Ovary (tissue), 9 donors: ENCODE data around the gene CIC. TPM values are rescaled to one million over a fixed set of nuclear protein-coding genes. Genes with fewer than 3 reads are reported as not detected.

Experiments
- DNase-seq, 5 donors: peaks; one replicate each; pipeline ENCODE4 v3.0.0-alpha.2; 2019 to 2020
- H3K27ac ChIP-seq, 2 donors: fragments of 200-600 bp; one replicate each; pipeline versions ENCODE4 v1.5.1 to v1.8.0; 2019 to 2022
- H3K27me3 ChIP-seq: fragments of 200-600 bp; one replicate; pipeline ENCODE4 v1.8.0; 2022
- H3K36me3 ChIP-seq: fragments of 200-600 bp; sonication (generic); one replicate; pipeline ENCODE4 v1.5.1; 2019
- H3K4me1 ChIP-seq: one replicate; pipeline ENCODE4 v1.8.1; 2013; ENCODE audit warnings: mild to moderate bottlenecking, moderate library complexity; ENCODE audit not compliant: insufficient read depth
- H3K4me3 ChIP-seq: fragments of 200-600 bp; sonication (generic); one replicate; pipeline ENCODE4 v1.5.1; 2017
- H3K9me3 ChIP-seq, 2 donors: fragments of 200-600 bp in 1 of 2; sonication (generic) in 1 of 2; one replicate each; pipeline versions ENCODE4 v1.5.1 to v1.8.1; 2013 to 2019; ENCODE audit warnings: mild to moderate bottlenecking in 1 of 2, moderate library complexity in 1 of 2
- CTCF ChIP-seq, 3 donors: fragments of 450-650 bp in 2 of 3; fragments of 200-600 bp in 1 of 3; IDR thresholded peaks; one replicate each; pipeline versions ENCODE4 v1.5.1 to v1.8.0; 2016 to 2022; ENCODE audit warnings: antibody characterized with exemption in 3 of 3, mild to moderate bottlenecking in 1 of 3
- EP300 ChIP-seq: sonication (generic); formaldehyde crosslinking; IDR thresholded peaks from one replicate; pipeline ENCODE4 v1.6.1; 2017; ENCODE audit warnings: antibody characterized with exemption
- POLR2A ChIP-seq: fragments of 450-650 bp; IDR thresholded peaks from one replicate; pipeline ENCODE4 v1.6.1; 2017; ENCODE audit warnings: antibody characterized with exemption, mild to moderate bottlenecking, moderate library complexity
- WGBS, 3 donors: extraction: QIAGEN DNeasy Blood & Tissue Kit in 1 of 3; methylation state at CpG; one replicate each; pipeline versions ENCODE4 v1.1.5 to v1.1.7; 2013 to 2017; 5-methylcytosine and 5-hydroxymethylcytosine counted together
- intact Hi-C, 4 donors: fragments of 100-400 bp; cut with DNase I; formaldehyde crosslinking; loops; one replicate each; pipeline versions ENCODE4 v1.11.0 to v1.15.1; 2022 to 2023
- polyA plus RNA-seq, 2 donors: library from polyadenylated mRNA; stranded (reverse); fragments of 200-250 nt in 1 of 2; fragments of 350-450 nt in 1 of 2; fragmentation: Illumina TruSeq in 1 of 2; extraction: RNeasy Lipid Tissue Mini Kit (QIAGEN cat#74804) in 1 of 2; gene quantifications; one replicate each; pipeline ENCODE4 v1.2.3, GENCODE V29; 2013 to 2014
- total RNA-seq, 7 donors: library from RNA; depleted of rRNA in 2 of 7; stranded (reverse); fragments of >200 nt in 2 of 7; fragmentation: NEBNext Ultra II Directional in 3 of 7; extraction: Animal tissue kit (Norgen Biotek cat#: 25700) in 3 of 7; gene quantifications; one replicate each; pipeline versions ENCODE4 v1.1.0 to v1.2.4, GENCODE V29; 2016 to 2023
- donor health status: DM: no; HTN: no; CAD: no; lungs with moderate emphysema.
- donor health status: DM: no; HTN: no; CAD: no.
- donor health status: Bipolar disorder and iron deficiency.
- donor health status: DM: yes; HTN: yes; CAD: no.
- donor health status: DM: no; HTN: no; CAD: no.
- donor health status: DM: yes; HTN: yes; CAD: no.

CIC gene
- total and polyA plus RNA-seq, 9 donors = 6.6 to 139 (median 97.9) TPM

- H3K36me3 ChIP-seq = no peaks in the 10 kb centered on the region
- H3K27ac ChIP-seq = no peak overlapping the region
- no peak overlapping the region for H3K4me3 ChIP-seq
- H3K9me3 ChIP-seq = no peaks in the 10 kb centered on the region
- intact Hi-C loops = loop anchor here in 3 of 4 donors (5.0 kb wide), 1 partner anchor 42 kb away; no protein-coding TSS in a partner anchor
- WGBS, 3 donors = 79 to 82% (median 81%) methylated on average over 8 of the region's 8 CpGs
- TF ChIP-seq POLR2A = no peak
- no peak for TF ChIP-seq EP300
- no peak for TF ChIP-seq CTCF (IDR thresholded peaks at IDR 0.05)
- DNase-seq = no peak
- H3K4me1 ChIP-seq = peaks cover 14% of the 10 kb centered on the region
- H3K27me3 ChIP-seq = no peaks in the 10 kb centered on the region
Observed at GRCh38 chr19:42289556-42290041, 20.5 kb downstream of the CIC start.

- no peak for DNase-seq
- intact Hi-C loops = loop anchor here in 1 of 4 donors (5.0 kb wide), 1 partner anchor 43 kb away; no protein-coding TSS in a partner anchor
Observed at GRCh38 chr19:42290136-42290522, 21.1 kb downstream of the CIC start.

GRCh38 chr19:42290523-42291434, 21.7 kb downstream of the CIC start:
- H3K27ac ChIP-seq = no peak overlapping the region

More at GRCh38 chr19:42290136-42290522, 21.1 kb downstream of the CIC start:
- Histone ChIP-seq H3K27me3 (no peaks in the 10 kb centered on the region), H3K36me3 (no peaks in the 10 kb centered on the region), H3K4me1 (peaks cover 13% of the 10 kb centered on the region), H3K27ac (no peak overlapping the region), H3K4me3 (no peak overlapping the region), H3K9me3 (no peaks in the 10 kb centered on the region)
- TF ChIP-seq POLR2A = no peak
- TF ChIP-seq EP300 = no peak
- TF ChIP-seq CTCF (IDR thresholded peaks at IDR 0.05) = no peak
- 72 to 73% (median 73%) methylated on average over 12 to 13 of the region's 13 CpGs for WGBS, 3 donors

More at GRCh38 chr19:42290523-42291434, 21.7 kb downstream of the CIC start:
- intact Hi-C loops = loop anchor here in 1 of 4 donors (5.0 kb wide), 1 partner anchor 43 kb away; no protein-coding TSS in a partner anchor
- TF ChIP-seq POLR2A (no peak), EP300 (no peak), CTCF (IDR thresholded peaks at IDR 0.05) (peak in 1 of 3 donors; percentile 31)
- no peaks in the 10 kb centered on the region for H3K27me3 ChIP-seq
- peak in 2 of 5 donors; percentile 47 to 51 for DNase-seq
- H3K4me1 ChIP-seq = peaks cover 8% of the 10 kb centered on the region
- H3K4me3 ChIP-seq = no peak overlapping the region
- H3K36me3 ChIP-seq = no peaks in the 10 kb centered on the region
- no peaks in the 10 kb centered on the region for H3K9me3 ChIP-seq
- 82 to 85% (median 83%) methylated on average over 28 to 31 of the region's 31 CpGs for WGBS, 3 donors
